K562 (cell line): Measurements from ENCODE around the gene NREP. TPM values are rescaled to one million over a fixed set of nuclear protein-coding genes. Genes with fewer than 3 reads are reported as not detected.

Experiments used
- ATAC-seq: fragments of 200-7000 bp; cut with Tn5 transposase; 3 replicates; pipeline ENCODE4 v1.9.1; 2020; ENCODE audit warnings: moderate library complexity
- BruUV-seq: library from RNA; stranded (reverse); fragments of 400-500 nt; replicated peaks from 2 replicates; lab custom pipeline; 2021; lab: Mats Ljungman, UMichigan
- CTCF ChIA-PET: fragments of 300-600 bp; formaldehyde crosslinking; extraction: SDS; loops from one replicate; lab custom pipeline; 2021; ENCODE audit warnings: low intra/inter-chr PET ratio; lab: Yijun Ruan, JAX
- POLR2A ChIA-PET: fragments of 300-600, 350-650 bp; sonication (Branson Sonifier 250); formaldehyde crosslinking; extraction: SDS; loops from one replicate; lab custom pipeline; 2021; ENCODE audit warnings: antibody characterized with exemption, inconsistent platforms; lab: Yijun Ruan, JAX
- DNase-seq, 4 experiments: peaks; one replicate each; pipeline versions ENCODE4 v3.0.0 to v3.0.0-alpha.2; 2011 to 2018; ENCODE audit warnings: low spot score in 3 of 4, mixed read lengths in 3 of 4; ENCODE audit errors: extremely low read depth in 1 of 4
- FAIRE-seq: peaks from 2 replicates; lab custom pipeline; 2011; peaks lifted over from hg19 to GRCh38; lab: Jason Lieb, UNC
- H2AFZ ChIP-seq: 2 replicates; pipeline ENCODE4 v1.6.0; 2011; ENCODE audit warnings: low read depth, low read length, control low read depth, inconsistent platforms
- H3K27ac ChIP-seq: fragments of 200-600 bp; 3 replicates; pipeline ENCODE4 v1.8.0; 2011; ENCODE audit warnings: low read depth, mild to moderate bottlenecking, control low read depth, inconsistent platforms, low read length, moderate library complexity, mixed read lengths; ENCODE audit errors: extremely low read depth
- H3K27me3 ChIP-seq, 2 experiments: fragments of 300-600 bp in 1 of 2; 2 replicates in 1 of 2; 3 replicates in 1 of 2; pipeline versions ENCODE4 v1.6.0 to v1.8.0; 2011; ENCODE audit warnings: inconsistent platforms in 2 of 2, low read length in 2 of 2, mild to moderate bottlenecking in 1 of 2, mixed read lengths in 1 of 2, moderate library complexity in 1 of 2; ENCODE audit not compliant: control insufficient read depth in 2 of 2, insufficient read depth in 2 of 2
- H3K36me3 ChIP-seq: fragments of 300-600 bp; 3 replicates; pipeline ENCODE4 v1.8.0; 2011; ENCODE audit warnings: mild to moderate bottlenecking, low read length, inconsistent platforms; ENCODE audit not compliant: control insufficient read depth, insufficient read depth
- H3K4me1 ChIP-seq, 2 experiments: fragments of 200-600 bp in 1 of 2; replicated peaks in 1 of 2; 2 replicates in 1 of 2; 3 replicates in 1 of 2; pipeline versions ENCODE4 v1.5.1 to v1.8.0; 2011; ENCODE audit warnings: inconsistent platforms in 2 of 2, low read length in 2 of 2, mild to moderate bottlenecking in 1 of 2, mixed read lengths in 1 of 2, moderate library complexity in 1 of 2; ENCODE audit not compliant: control insufficient read depth in 2 of 2, insufficient read depth in 2 of 2
- H3K4me2 ChIP-seq: 2 replicates; pipeline ENCODE4 v1.6.1; 2011; ENCODE audit warnings: low read length, control low read depth, inconsistent platforms, mixed read lengths; ENCODE audit not compliant: insufficient read depth
- H3K4me3 ChIP-seq: fragments of 200-600 bp; sonication (generic), shearing (Covaris generic); 2 replicates; pipeline ENCODE4 v1.5.1; 2016; ENCODE audit warnings: control low read depth, inconsistent platforms
- H3K79me2 ChIP-seq: fragments of 200-600 bp; 3 replicates; pipeline ENCODE4 v1.8.0; 2011; ENCODE audit warnings: low read length, inconsistent platforms; ENCODE audit not compliant: control insufficient read depth, insufficient read depth
- H3K9ac ChIP-seq, 2 experiments: 2 replicates each; pipeline versions ENCODE4 v1.6.0 to v1.6.1; 2011; ENCODE audit warnings: low read depth in 2 of 2, low read length in 2 of 2, control low read depth in 1 of 2, inconsistent platforms in 1 of 2, mild to moderate bottlenecking in 1 of 2, mixed read lengths in 1 of 2; ENCODE audit not compliant: insufficient read depth in 1 of 2
- H3K9me1 ChIP-seq: one replicate; pipeline ENCODE4 v1.6.0; 2011; ENCODE audit warnings: inconsistent platforms, mild to moderate bottlenecking, low read length, moderate library complexity; ENCODE audit not compliant: control insufficient read depth, insufficient read depth
- H3K9me3 ChIP-seq: replicated peaks from 2 replicates; pipeline ENCODE4 v1.5.1; 2011; ENCODE audit warnings: low read depth, low read length, inconsistent platforms; ENCODE audit not compliant: control insufficient read depth, insufficient read depth
- H4K20me1 ChIP-seq: replicated peaks from 2 replicates; pipeline ENCODE4 v1.6.1; 2011; ENCODE audit warnings: low read length, inconsistent platforms, mixed read lengths; ENCODE audit not compliant: control insufficient read depth, insufficient read depth
- CREB3L1 ChIP-seq: fragments of 450-650 bp; IDR thresholded peaks from 2 replicates; pipeline ENCODE4 v1.6.1; 2014; ENCODE audit warnings: low read depth, mild to moderate bottlenecking, moderate library complexity, borderline replicate concordance
- HNRNPUL1 ChIP-seq: fragments of 200-400 bp; formaldehyde crosslinking; IDR thresholded peaks from 2 replicates; pipeline ENCODE4 v1.6.1; 2017; ENCODE audit warnings: low read length
- PRMT5 ChIP-seq: sonication (generic); formaldehyde crosslinking; IDR thresholded peaks from 2 replicates; pipeline ENCODE4 v1.5.0; 2020; ENCODE audit warnings: missing genetic modification reagents
- RBM25 ChIP-seq: fragments of 200-400 bp; formaldehyde crosslinking; IDR thresholded peaks from 2 replicates; pipeline ENCODE4 v1.6.1; 2018; ENCODE audit warnings: low read length, low read depth, moderate library complexity; ENCODE audit not compliant: severe bottlenecking
- SREBF2 ChIP-seq: sonication (generic); formaldehyde crosslinking; IDR thresholded peaks from 2 replicates; pipeline ENCODE4 v1.4.0; 2020; ENCODE audit warnings: mild to moderate bottlenecking, missing genetic modification reagents
- ZNF511 ChIP-seq: sonication (generic); formaldehyde crosslinking; IDR thresholded peaks from 2 replicates; pipeline ENCODE4 v1.8.0; 2022; ENCODE audit warnings: mild to moderate bottlenecking, missing genetic modification reagents
- WGBS: fragments of 100-300 bp; shearing (Covaris generic); methylation state at CpG from one replicate; pipeline ENCODE4 v1.1.6; 2016; ENCODE audit warnings: low coverage, mixed read lengths; ENCODE audit not compliant: insufficient coverage; ENCODE audit errors: missing lambda C conversion rate; 5-methylcytosine and 5-hydroxymethylcytosine counted together
- in situ Hi-C: fragments of 300-500 bp; cut with MboI; formaldehyde crosslinking; loops from 4 replicates; pipeline ENCODE4 v1.15.0; 2018; ENCODE audit warnings: inconsistent platforms, mixed read lengths
- intact Hi-C: fragments of 100-400 bp; cut with micrococcal nuclease; formaldehyde crosslinking; loops from 2 replicates; pipeline ENCODE4 v1.14.2; 2022
- polyA plus RNA-seq, 8 experiments: library from polyadenylated mRNA; depleted of rRNA in 4 of 8; stranded (reverse) in 5 of 8; unstranded in 3 of 8; fragments of >200 nt; fragmentation: Nextera tagmentation in 2 of 8; fragmentation: Illumina TruSeq in 1 of 8; extraction: Ambion mirVana in 2 of 8; extraction: Trizol in 1 of 8; gene quantifications; 2 replicates each; pipeline versions ENCODE4 v1.2.1 to v1.2.3, GENCODE V29; 2011 to 2014; ENCODE audit warnings: inconsistent platforms in 1 of 8, missing spikeins in 1 of 8
- total RNA-seq, 7 experiments: library from RNA; depleted of rRNA in 6 of 7; stranded (reverse); fragments of >200 nt in 6 of 7; fragmentation: Illumina TruSeq in 2 of 7; extraction: Trizol in 2 of 7; gene quantifications; 2 replicates each; pipeline versions ENCODE4 v1.2.1 to v1.2.3, GENCODE V29; 2011 to 2021; ENCODE audit warnings: low replicate concordance in 1 of 7
- TF ChIP-seq, protein P1 (sequence below): fragments of 150-350 bp; IDR thresholded peaks from 2 replicates; pipeline ENCODE4 v1.6.1; 2014; ENCODE audit warnings: low read depth, mild to moderate bottlenecking, low read length, borderline replicate concordance
- TF ChIP-seq, protein P2 (sequence below): sonication (generic); formaldehyde crosslinking; IDR thresholded peaks from 2 replicates; pipeline ENCODE4 v1.9.0; 2022; ENCODE audit warnings: mild to moderate bottlenecking, missing genetic modification reagents
- TF ChIP-seq, protein P3 (sequence below): fragments of 450-650 bp; IDR thresholded peaks from 2 replicates; pipeline ENCODE4 v1.6.1; 2016; ENCODE audit warnings: low read depth, mild to moderate bottlenecking, moderate library complexity
- TF ChIP-seq, protein P4 (sequence below): sonication (generic); formaldehyde crosslinking; IDR thresholded peaks from 2 replicates; pipeline ENCODE4 v1.8.1; 2023; ENCODE audit warnings: mild to moderate bottlenecking, missing genetic modification reagents

NREP gene
- total and polyA plus RNA-seq, 9 of the 15 experiments (the other 6 are each of a cell fraction or from before 2014, with no cell fraction given): 0.08 to 0.58 (median 0.23) TPM; not detected in 1

GRCh38 chr5:111699976-111700375, 57.0 kb downstream of the NREP start:
- POLR2A ChIA-PET: no interaction called here
- CTCF ChIA-PET: no interaction called here
- Histone ChIP-seq H3K9ac (no peak overlapping the region), H3K27ac (no peak overlapping the region), H3K79me2 (no peaks in the 10 kb centered on the region), H3K4me3 (no peak overlapping the region), H2AFZ (no peak overlapping the region), H3K4me2 (no peak overlapping the region), H3K9me1 (no peaks in the 10 kb centered on the region), H3K27me3 (no peaks in the 10 kb centered on the region), H3K36me3 (no peaks in the 10 kb centered on the region), H4K20me1 (no peaks in the 10 kb centered on the region), H3K9me3 (no peaks in the 10 kb centered on the region), H3K4me1 (no peaks in the 10 kb centered on the region)
- BruUV-seq: no TSS peak
- 6% methylated on average over 6 of the region's 6 CpGs for whole genome bisulfite sequencing
- ATAC-seq (no peak), FAIRE-seq (no peak), DNase-seq (no peak)
- intact Hi-C loops (loop anchor here (5.0 kb wide), 1 partner anchor 148 kb away; no protein-coding TSS in a partner anchor), in situ Hi-C loops (no loop called here)
- TF ChIP-seq ZNF511 (no peak), PRMT5 (no peak), RBM25 (no peak), HNRNPUL1 (no peak), SREBF2 (no peak), CREB3L1 (no peak)
- TF ChIP-seq, protein P1, sequence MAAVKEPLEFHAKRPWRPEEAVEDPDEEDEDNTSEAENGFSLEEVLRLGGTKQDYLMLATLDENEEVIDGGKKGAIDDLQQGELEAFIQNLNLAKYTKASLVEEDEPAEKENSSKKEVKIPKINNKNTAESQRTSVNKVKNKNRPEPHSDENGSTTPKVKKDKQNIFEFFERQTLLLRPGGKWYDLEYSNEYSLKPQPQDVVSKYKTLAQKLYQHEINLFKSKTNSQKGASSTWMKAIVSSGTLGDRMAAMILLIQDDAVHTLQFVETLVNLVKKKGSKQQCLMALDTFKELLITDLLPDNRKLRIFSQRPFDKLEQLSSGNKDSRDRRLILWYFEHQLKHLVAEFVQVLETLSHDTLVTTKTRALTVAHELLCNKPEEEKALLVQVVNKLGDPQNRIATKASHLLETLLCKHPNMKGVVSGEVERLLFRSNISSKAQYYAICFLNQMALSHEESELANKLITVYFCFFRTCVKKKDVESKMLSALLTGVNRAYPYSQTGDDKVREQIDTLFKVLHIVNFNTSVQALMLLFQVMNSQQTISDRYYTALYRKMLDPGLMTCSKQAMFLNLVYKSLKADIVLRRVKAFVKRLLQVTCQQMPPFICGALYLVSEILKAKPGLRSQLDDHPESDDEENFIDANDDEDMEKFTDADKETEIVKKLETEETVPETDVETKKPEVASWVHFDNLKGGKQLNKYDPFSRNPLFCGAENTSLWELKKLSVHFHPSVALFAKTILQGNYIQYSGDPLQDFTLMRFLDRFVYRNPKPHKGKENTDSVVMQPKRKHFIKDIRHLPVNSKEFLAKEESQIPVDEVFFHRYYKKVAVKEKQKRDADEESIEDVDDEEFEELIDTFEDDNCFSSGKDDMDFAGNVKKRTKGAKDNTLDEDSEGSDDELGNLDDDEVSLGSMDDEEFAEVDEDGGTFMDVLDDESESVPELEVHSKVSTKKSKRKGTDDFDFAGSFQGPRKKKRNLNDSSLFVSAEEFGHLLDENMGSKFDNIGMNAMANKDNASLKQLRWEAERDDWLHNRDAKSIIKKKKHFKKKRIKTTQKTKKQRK: no peak
- TF ChIP-seq, protein P2, sequence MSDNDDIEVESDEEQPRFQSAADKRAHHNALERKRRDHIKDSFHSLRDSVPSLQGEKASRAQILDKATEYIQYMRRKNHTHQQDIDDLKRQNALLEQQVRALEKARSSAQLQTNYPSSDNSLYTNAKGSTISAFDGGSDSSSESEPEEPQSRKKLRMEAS (CRISPR knock-in tag): no peak
- TF ChIP-seq, protein P3, sequence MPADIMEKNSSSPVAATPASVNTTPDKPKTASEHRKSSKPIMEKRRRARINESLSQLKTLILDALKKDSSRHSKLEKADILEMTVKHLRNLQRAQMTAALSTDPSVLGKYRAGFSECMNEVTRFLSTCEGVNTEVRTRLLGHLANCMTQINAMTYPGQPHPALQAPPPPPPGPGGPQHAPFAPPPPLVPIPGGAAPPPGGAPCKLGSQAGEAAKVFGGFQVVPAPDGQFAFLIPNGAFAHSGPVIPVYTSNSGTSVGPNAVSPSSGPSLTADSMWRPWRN: no peak
- TF ChIP-seq, protein P4, sequence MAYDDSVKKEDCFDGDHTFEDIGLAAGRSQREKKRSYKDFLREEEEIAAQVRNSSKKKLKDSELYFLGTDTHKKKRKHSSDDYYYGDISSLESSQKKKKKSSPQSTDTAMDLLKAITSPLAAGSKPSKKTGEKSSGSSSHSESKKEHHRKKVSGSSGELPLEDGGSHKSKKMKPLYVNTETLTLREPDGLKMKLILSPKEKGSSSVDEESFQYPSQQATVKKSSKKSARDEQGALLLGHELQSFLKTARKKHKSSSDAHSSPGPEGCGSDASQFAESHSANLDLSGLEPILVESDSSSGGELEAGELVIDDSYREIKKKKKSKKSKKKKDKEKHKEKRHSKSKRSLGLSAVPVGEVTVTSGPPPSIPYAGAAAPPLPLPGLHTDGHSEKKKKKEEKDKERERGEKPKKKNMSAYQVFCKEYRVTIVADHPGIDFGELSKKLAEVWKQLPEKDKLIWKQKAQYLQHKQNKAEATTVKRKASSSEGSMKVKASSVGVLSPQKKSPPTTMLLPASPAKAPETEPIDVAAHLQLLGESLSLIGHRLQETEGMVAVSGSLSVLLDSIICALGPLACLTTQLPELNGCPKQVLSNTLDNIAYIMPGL (CRISPR knock-in tag): no peak
